HG03039 (cell line): Measurements from ENCODE around the gene FADD.
"Not testable (repeated sequence)": the region's sequence is repeated elsewhere in the genome, so short reads cannot be mapped to it uniquely, and the experiment has no call there.

ENCODE experiments used
- ATAC-seq: cut with Tn5 transposase; IDR thresholded peaks from one replicate; pipeline ENCODE4 v1.9.1; 2021; ENCODE audit warnings: mild to moderate bottlenecking, moderate library complexity; ENCODE audit not compliant: unreplicated experiment

Gene FADD

GRCh38 chr11:70180906-70181305 is 22.2 kb upstream of the FADD start:
- no peak for ATAC-seq

GRCh38 chr11:70182266-70182665 is 20.8 kb upstream of the FADD start:
- ATAC-seq: no peak

- no peak for ATAC-seq
Measured at GRCh38 chr11:70183032-70183431, 20.1 kb upstream of the FADD start.

GRCh38 chr11:70183483-70184176 is 19.5 kb upstream of the FADD start:
- no peak for ATAC-seq

- ATAC-seq: no peak
Measured at GRCh38 chr11:70184396-70184795, 18.7 kb upstream of the FADD start.

GRCh38 chr11:70185348-70186055 is 17.6 kb upstream of the FADD start:
- ATAC-seq: no peak

GRCh38 chr11:70186420-70186819 is 16.7 kb upstream of the FADD start:
- no peak for ATAC-seq

GRCh38 chr11:70186936-70187335 is 16.2 kb upstream of the FADD start:
- ATAC-seq: no peak

- ATAC-seq: no peak
Measured at GRCh38 chr11:70187771-70188170, 15.3 kb upstream of the FADD start.

- no peak for ATAC-seq
Measured at GRCh38 chr11:70189622-70190021, 13.5 kb upstream of the FADD start.

- ATAC-seq: no peak
Measured at GRCh38 chr11:70191495-70192140, 11.5 kb upstream of the FADD start.

GRCh38 chr11:70192666-70193410 is 10.3 kb upstream of the FADD start:
- ATAC-seq: no peak

GRCh38 chr11:70193411-70194292 is 9.4 kb upstream of the FADD start:
- no peak for ATAC-seq

GRCh38 chr11:70194792-70195791 is 8.0 kb upstream of the FADD start:
- ATAC-seq: no peak

GRCh38 chr11:70200212-70200844 is 2.8 kb upstream of the FADD start:
- ATAC-seq: no peak

- not testable (repeated sequence) for ATAC-seq
Measured at GRCh38 chr11:70201047-70201446, 2.0 kb upstream of the FADD start.

GRCh38 chr11:70201882-70202861 is 924 bp upstream of the FADD start:
- no peak for ATAC-seq
